Measurements from ENCODE around the gene SLC43A1.

DNA sequence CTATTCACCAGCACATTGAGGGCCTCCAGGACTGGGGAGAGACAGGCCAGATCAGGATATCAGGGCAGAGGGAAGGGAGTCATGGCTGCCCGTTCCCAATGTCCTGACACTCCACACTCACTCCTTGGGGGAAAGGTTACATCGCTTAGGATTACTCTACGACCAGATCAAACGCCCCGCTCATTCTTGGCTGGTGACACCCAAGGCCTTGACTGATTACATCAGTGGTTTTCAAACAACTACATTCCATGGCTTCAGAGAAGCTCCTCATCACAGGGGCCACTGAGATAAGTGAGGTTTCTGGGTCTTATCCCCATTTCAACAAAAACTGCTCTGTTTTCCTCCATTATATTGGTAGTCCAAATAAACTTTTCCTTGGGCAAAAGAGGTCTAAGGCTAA, 37.0 kb upstream of the SLC43A1 start:
- TF ChIP-seq, protein P1, sequence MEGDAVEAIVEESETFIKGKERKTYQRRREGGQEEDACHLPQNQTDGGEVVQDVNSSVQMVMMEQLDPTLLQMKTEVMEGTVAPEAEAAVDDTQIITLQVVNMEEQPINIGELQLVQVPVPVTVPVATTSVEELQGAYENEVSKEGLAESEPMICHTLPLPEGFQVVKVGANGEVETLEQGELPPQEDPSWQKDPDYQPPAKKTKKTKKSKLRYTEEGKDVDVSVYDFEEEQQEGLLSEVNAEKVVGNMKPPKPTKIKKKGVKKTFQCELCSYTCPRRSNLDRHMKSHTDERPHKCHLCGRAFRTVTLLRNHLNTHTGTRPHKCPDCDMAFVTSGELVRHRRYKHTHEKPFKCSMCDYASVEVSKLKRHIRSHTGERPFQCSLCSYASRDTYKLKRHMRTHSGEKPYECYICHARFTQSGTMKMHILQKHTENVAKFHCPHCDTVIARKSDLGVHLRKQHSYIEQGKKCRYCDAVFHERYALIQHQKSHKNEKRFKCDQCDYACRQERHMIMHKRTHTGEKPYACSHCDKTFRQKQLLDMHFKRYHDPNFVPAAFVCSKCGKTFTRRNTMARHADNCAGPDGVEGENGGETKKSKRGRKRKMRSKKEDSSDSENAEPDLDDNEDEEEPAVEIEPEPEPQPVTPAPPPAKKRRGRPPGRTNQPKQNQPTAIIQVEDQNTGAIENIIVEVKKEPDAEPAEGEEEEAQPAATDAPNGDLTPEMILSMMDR (IDR thresholded peaks at IDR 0.05 in 4 of 5, conservative IDR thresholded peaks at IDR 0.05 in 1 of 5), result no peak
- TF ChIP-seq POLR2A (IDR thresholded peaks at IDR 0.05), result no peak
